Stimulated activated CD8-positive, alpha-beta memory T cell treated with anti-CD3 and anti-CD28 coated beads, Interleukin-4, amount 100 ng/mL, for 48 hours (primary cell): ENCODE data around the gene ATAD3C.
"Not testable (repeated sequence)": the region's sequence is repeated elsewhere in the genome, so short reads cannot be mapped to it uniquely, and the experiment has no call there.

ENCODE experiments used
- DNase-seq: peaks from one replicate; pipeline ENCODE4 v3.0.0-alpha.2; 2020

Gene ATAD3C

GRCh38 chr1:1479547-1480487 lies 30.3 kb downstream of the ATAD3C start:
- DNase-seq = no peak

- DNase-seq = not testable (repeated sequence)
Observed at GRCh38 chr1:1480488-1480867, 31.0 kb downstream of the ATAD3C start.

- DNase-seq = not testable (repeated sequence)
Observed at GRCh38 chr1:1481811-1482210, 32.3 kb downstream of the ATAD3C start.

GRCh38 chr1:1482856-1483255 lies 33.4 kb downstream of the ATAD3C start:
- DNase-seq = no peak

- DNase-seq = no peak
Observed at GRCh38 chr1:1483714-1484113, 34.2 kb downstream of the ATAD3C start.

- DNase-seq = not testable (repeated sequence)
Observed at GRCh38 chr1:1484976-1485750, 35.7 kb downstream of the ATAD3C start.

- DNase-seq = not testable (repeated sequence)
Observed at GRCh38 chr1:1485755-1486317, 36.3 kb downstream of the ATAD3C start.

- no peak for DNase-seq
Observed at GRCh38 chr1:1487701-1488100, 38.2 kb downstream of the ATAD3C start.

- DNase-seq = no peak
Observed at GRCh38 chr1:1489231-1489630, 39.7 kb downstream of the ATAD3C start.

GRCh38 chr1:1489861-1490260 lies 40.4 kb downstream of the ATAD3C start:
- no peak for DNase-seq

- DNase-seq = no peak
Observed at GRCh38 chr1:1490633-1491230, 41.2 kb downstream of the ATAD3C start.

GRCh38 chr1:1491601-1492000 lies 42.1 kb downstream of the ATAD3C start:
- DNase-seq = no peak

GRCh38 chr1:1494311-1494710 lies 44.8 kb downstream of the ATAD3C start:
- DNase-seq = not testable (repeated sequence)

GRCh38 chr1:1495461-1495975 lies 46.0 kb downstream of the ATAD3C start:
- not testable (repeated sequence) for DNase-seq

- peak; percentile 84 for DNase-seq
Observed at GRCh38 chr1:1504777-1505365, 55.4 kb downstream of the ATAD3C start.

- peak; percentile 47 for DNase-seq
Observed at GRCh38 chr1:1505366-1505798, 55.9 kb downstream of the ATAD3C start.

GRCh38 chr1:1505801-1506200 lies 56.3 kb downstream of the ATAD3C start:
- not testable (repeated sequence) for DNase-seq

- DNase-seq = no peak
Observed at GRCh38 chr1:1507305-1507704, 57.8 kb downstream of the ATAD3C start.

- not testable (repeated sequence) for DNase-seq
Observed at GRCh38 chr1:1508775-1509464, 59.4 kb downstream of the ATAD3C start.

GRCh38 chr1:1509465-1509850 lies 60.0 kb downstream of the ATAD3C start:
- not testable (repeated sequence) for DNase-seq

- DNase-seq = peak; percentile 48
Observed at GRCh38 chr1:1510912-1511532, 61.5 kb downstream of the ATAD3C start.
